Epithelial cell of proximal tubule (primary cell): ENCODE data around the gene WNT3. TPM values are rescaled to one million over a fixed set of nuclear protein-coding genes. Genes with fewer than 3 reads are reported as not detected.

Experiments used
- DNase-seq: peaks from one replicate; pipeline ENCODE4 v3.0.0-alpha.2; 2011; ENCODE audit warnings: low read depth
- H3K4me3 ChIP-seq: 2 replicates; pipeline ENCODE4 v1.5.1; 2011; ENCODE audit warnings: low read depth, mild to moderate bottlenecking, low read length
- total RNA-seq: library from RNA; depleted of rRNA; stranded (reverse); fragments of >200 nt; gene quantifications from 2 replicates; pipeline ENCODE4 v1.2.3, GENCODE V29; 2015
- TF ChIP-seq, protein P1 (sequence below): conservative IDR thresholded peaks from 2 replicates; pipeline ENCODE4 v1.5.1; 2012; ENCODE audit warnings: low read depth, mild to moderate bottlenecking, low read length

WNT3 gene
- total RNA-seq, 1 donor from 2014 or later = 1.6 TPM

DNA sequence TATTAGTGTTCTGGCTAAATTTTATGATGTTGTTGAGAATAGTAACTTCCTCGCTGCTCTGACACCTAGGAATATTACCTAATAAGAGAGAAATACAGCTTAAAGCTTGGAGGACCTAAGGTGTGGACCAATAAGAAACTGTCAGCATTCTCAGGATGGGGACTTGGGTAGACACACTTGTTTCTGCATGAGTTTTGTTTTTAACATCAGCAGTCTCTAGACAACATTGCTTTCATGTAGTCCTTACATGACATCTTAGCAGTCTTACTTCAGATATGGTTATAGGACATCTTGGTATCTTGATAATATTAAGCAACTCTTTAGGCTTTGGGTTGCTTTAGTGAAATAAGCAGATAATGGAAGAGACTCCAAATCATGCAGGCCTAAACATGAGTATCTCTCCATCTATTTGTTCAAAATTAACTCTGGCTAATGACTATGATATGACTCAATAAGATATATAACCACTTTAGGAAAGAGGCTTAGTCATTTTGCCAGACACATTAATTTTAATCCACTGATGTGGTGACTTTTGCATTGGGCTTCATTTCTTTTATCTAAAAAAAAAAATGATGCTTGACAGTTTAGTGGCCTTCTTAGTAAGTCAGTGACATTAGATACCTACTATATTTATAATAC is 84.5 kb downstream of the WNT3 start:
- TF ChIP-seq, protein P1, sequence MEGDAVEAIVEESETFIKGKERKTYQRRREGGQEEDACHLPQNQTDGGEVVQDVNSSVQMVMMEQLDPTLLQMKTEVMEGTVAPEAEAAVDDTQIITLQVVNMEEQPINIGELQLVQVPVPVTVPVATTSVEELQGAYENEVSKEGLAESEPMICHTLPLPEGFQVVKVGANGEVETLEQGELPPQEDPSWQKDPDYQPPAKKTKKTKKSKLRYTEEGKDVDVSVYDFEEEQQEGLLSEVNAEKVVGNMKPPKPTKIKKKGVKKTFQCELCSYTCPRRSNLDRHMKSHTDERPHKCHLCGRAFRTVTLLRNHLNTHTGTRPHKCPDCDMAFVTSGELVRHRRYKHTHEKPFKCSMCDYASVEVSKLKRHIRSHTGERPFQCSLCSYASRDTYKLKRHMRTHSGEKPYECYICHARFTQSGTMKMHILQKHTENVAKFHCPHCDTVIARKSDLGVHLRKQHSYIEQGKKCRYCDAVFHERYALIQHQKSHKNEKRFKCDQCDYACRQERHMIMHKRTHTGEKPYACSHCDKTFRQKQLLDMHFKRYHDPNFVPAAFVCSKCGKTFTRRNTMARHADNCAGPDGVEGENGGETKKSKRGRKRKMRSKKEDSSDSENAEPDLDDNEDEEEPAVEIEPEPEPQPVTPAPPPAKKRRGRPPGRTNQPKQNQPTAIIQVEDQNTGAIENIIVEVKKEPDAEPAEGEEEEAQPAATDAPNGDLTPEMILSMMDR = no peak
- H3K4me3 ChIP-seq = no peak overlapping the region
- DNase-seq = no peak

GRCh38 chr17:46732754-46733398 is 85.6 kb downstream of the WNT3 start:
- DNase-seq = no peak
- TF ChIP-seq, protein P1 = no peak
- H3K4me3 ChIP-seq = no peak overlapping the region

DNA sequence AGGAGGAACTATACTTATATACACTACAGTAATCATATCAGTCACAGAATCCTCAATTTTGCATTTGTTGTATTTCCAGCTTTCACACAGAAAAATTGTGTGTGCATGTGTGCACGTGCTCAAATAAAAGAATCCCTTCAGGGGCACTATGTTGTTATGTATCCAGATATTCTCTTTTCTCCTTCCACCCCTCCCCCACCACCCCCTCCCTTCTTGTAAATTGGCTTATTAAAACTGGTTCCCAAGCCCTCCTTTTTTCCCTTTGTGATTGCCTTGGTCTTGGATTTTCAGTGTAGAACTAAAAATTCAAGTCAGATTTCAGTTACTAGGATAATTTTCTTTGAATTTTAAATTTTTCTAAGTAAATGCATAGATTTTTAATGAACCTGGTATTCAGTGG is 86.3 kb downstream of the WNT3 start:
- TF ChIP-seq, protein P1 = no peak
- DNase-seq = no peak
- no peak overlapping the region for H3K4me3 ChIP-seq

- H3K4me3 ChIP-seq = no peak overlapping the region
- TF ChIP-seq, protein P1 = no peak
- DNase-seq = no peak
These were observed 87.8 kb downstream of the WNT3 start for GRCh38 chr17:46730679-46731078.

GRCh38 chr17:46730026-46730425 is 88.5 kb downstream of the WNT3 start:
- TF ChIP-seq, protein P1 = no peak
- no peak for DNase-seq
- no peak overlapping the region for H3K4me3 ChIP-seq

DNA sequence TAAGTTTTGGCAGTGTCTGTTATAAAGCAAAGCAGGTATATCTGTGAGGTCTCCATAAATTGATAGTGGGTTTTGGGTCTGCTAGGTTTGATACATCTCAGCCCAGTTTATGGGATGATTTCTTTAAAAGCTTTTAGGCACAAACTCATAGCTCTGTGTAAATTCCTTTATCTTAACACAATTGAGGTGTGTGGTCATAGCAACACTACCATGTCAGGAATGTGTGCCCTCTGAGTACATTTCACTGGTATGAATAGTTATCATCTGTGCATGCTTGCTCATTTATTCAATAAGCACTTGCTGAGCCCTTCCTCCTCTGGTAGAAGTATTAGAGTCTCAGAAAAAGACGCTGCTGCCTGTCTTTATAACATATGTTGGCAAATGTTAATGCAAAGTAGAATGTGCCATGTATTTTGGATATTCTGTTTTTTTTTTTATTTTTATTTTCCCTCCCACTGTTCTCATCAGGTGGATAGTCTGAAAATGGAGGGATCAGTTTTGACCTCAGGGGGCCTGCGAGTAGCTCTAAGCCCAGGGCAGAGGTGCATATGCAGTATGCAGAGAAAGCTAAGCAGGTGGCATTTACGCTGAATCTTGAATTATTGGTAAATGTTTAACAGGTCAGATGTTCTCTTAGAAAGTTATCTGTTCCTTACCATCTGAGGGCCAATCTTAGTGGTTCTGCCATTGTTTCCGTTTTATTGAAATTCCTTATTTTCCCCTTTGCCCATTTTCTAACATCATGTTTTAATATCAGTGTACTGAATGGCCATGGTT is 90.7 kb downstream of the WNT3 start:
- no peak overlapping the region for H3K4me3 ChIP-seq
- no peak for DNase-seq
- TF ChIP-seq, protein P1 = no peak
